GM12878 (cell line): Measurements from ENCODE around the gene HPSE2. TPM values are rescaled to one million over a fixed set of nuclear protein-coding genes. Genes with fewer than 3 reads are reported as not detected.

ENCODE experiments used
- ATAC-seq: fragments of 200-7000 bp; cut with Tn5 transposase; 3 replicates; pipeline ENCODE4 v1.9.1; 2020; ENCODE audit warnings: mild to moderate bottlenecking, moderate library complexity
- BruUV-seq: library from RNA; stranded (reverse); fragments of 400-500 nt; replicated peaks from 2 replicates; lab custom pipeline; 2021; lab: Mats Ljungman, UMichigan
- CTCF ChIA-PET: fragments of 300-600 bp; sonication (Branson Sonifier 250); formaldehyde crosslinking; extraction: SDS; loops from one replicate; lab custom pipeline; 2021; ENCODE audit warnings: inconsistent platforms; lab: Yijun Ruan, JAX
- POLR2A ChIA-PET: fragments of 350-600 bp; formaldehyde crosslinking; extraction: SDS; loops from one replicate; lab custom pipeline; 2021; ENCODE audit warnings: inconsistent platforms; lab: Charles Lee
- RAD21 ChIA-PET: fragments of 300-600 bp; sonication (Branson Sonifier 250); formaldehyde crosslinking; loops from one replicate; lab custom pipeline; 2023; ENCODE audit warnings: antibody characterized with exemption; ENCODE audit not compliant: unreplicated experiment; lab: Charles Lee
- SMC1A ChIA-PET: fragments of 300-600 bp; sonication (Branson Sonifier 250); formaldehyde crosslinking; loops from one replicate; lab custom pipeline; 2023; ENCODE audit not compliant: unreplicated experiment, uncharacterized antibody; lab: Charles Lee
- DNase-seq: peaks from one replicate; pipeline ENCODE4 v3.0.0-alpha.2; 2011; ENCODE audit warnings: low read depth, low spot score
- FAIRE-seq: peaks from 3 replicates; lab custom pipeline; 2011; peaks lifted over from hg19 to GRCh38; lab: Jason Lieb, UNC
- H2AFZ ChIP-seq: 2 replicates; pipeline ENCODE4 v1.6.0; 2011; ENCODE audit warnings: low read depth, low read length, control low read depth; ENCODE audit not compliant: control insufficient read depth
- H3K27ac ChIP-seq: 2 replicates; pipeline ENCODE4 v1.5.1; 2011; ENCODE audit warnings: control low read depth; ENCODE audit not compliant: control insufficient read depth, insufficient read depth
- H3K27me3 ChIP-seq, 2 experiments: replicated peaks in 1 of 2; 2 replicates each; pipeline versions ENCODE4 v1.6.0 to v1.6.1; 2011; ENCODE audit warnings: low read length in 1 of 2; ENCODE audit not compliant: control insufficient read depth in 2 of 2, insufficient read depth in 2 of 2
- H3K36me3 ChIP-seq, 2 experiments: 2 replicates each; pipeline ENCODE4 v1.5.1; 2011; ENCODE audit warnings: low read length in 1 of 2; ENCODE audit not compliant: control insufficient read depth in 2 of 2, insufficient read depth in 2 of 2
- H3K4me1 ChIP-seq: 2 replicates; pipeline ENCODE4 v1.6.1; 2011; ENCODE audit warnings: mild to moderate bottlenecking, low read length, moderate library complexity, mixed read lengths; ENCODE audit not compliant: control insufficient read depth, insufficient read depth
- H3K4me2 ChIP-seq: 2 replicates; pipeline ENCODE4 v1.6.0; 2011; ENCODE audit warnings: control low read depth; ENCODE audit not compliant: control insufficient read depth, insufficient read depth
- H3K4me3 ChIP-seq: fragments of 200-600 bp; sonication (generic); 2 replicates; pipeline ENCODE4 v1.5.1; 2016
- H3K79me2 ChIP-seq: 2 replicates; pipeline ENCODE4 v1.6.0; 2011; ENCODE audit warnings: low read length; ENCODE audit not compliant: control insufficient read depth, insufficient read depth
- H3K9ac ChIP-seq: 2 replicates; pipeline ENCODE4 v1.8.0; 2011; ENCODE audit warnings: low read length, control low read depth, mixed read lengths; ENCODE audit not compliant: control insufficient read depth, insufficient read depth
- H3K9me3 ChIP-seq: replicated peaks from 3 replicates; pipeline ENCODE4 v1.5.1; 2011; ENCODE audit warnings: mild to moderate bottlenecking, low read length; ENCODE audit not compliant: control insufficient read depth, insufficient read depth
- H4K20me1 ChIP-seq: 2 replicates; pipeline ENCODE4 v1.6.0; 2011; ENCODE audit not compliant: control insufficient read depth, insufficient read depth
- CEBPB ChIP-seq, 2 experiments: fragments of 150-350 bp in 1 of 2; IDR thresholded peaks; 2 replicates each; pipeline ENCODE4 v1.6.1; 2012 to 2014; ENCODE audit warnings: low read depth in 2 of 2, low read length in 2 of 2, borderline replicate concordance in 1 of 2, inconsistent platforms in 1 of 2
- CEBPZ ChIP-seq: fragments of 150-350 bp; IDR thresholded peaks from 2 replicates; pipeline ENCODE4 v1.6.1; 2016; ENCODE audit warnings: low read depth, low read length
- CREM ChIP-seq: IDR thresholded peaks from 2 replicates; pipeline ENCODE4 v1.6.1; 2014; ENCODE audit warnings: antibody characterized with exemption, low read depth
- EED ChIP-seq: sonication (generic); IDR thresholded peaks from 2 replicates; pipeline ENCODE4 v1.6.1; 2016; ENCODE audit warnings: antibody characterized with exemption, low read depth
- GATAD2B ChIP-seq: fragments of 450-650 bp; conservative IDR thresholded peaks from 2 replicates; pipeline ENCODE4 v1.6.1; 2017; ENCODE audit warnings: low read depth, mild to moderate bottlenecking, moderate library complexity
- HCFC1 ChIP-seq: fragments of 150-350 bp; IDR thresholded peaks from 2 replicates; pipeline ENCODE4 v1.6.1; 2014; ENCODE audit warnings: low read length
- IRF4 ChIP-seq: IDR thresholded peaks from 2 replicates; pipeline ENCODE4 v1.6.1; 2011; ENCODE audit warnings: low read depth, low read length
- JUND ChIP-seq: IDR thresholded peaks from 2 replicates; pipeline ENCODE4 v1.6.1; 2012; ENCODE audit warnings: low read depth, mild to moderate bottlenecking, low read length, improper control_type of control experiment, moderate library complexity
- MTA3 ChIP-seq: IDR thresholded peaks from 2 replicates; pipeline ENCODE4 v1.6.1; 2012; ENCODE audit warnings: low read length, inconsistent platforms, borderline replicate concordance
- POLR2A ChIP-seq: IDR thresholded peaks from 2 replicates; pipeline ENCODE4 v1.6.1; 2011; ENCODE audit warnings: low read depth, mild to moderate bottlenecking, low read length
- POLR2AphosphoS5 ChIP-seq: IDR thresholded peaks from 2 replicates; pipeline ENCODE4 v1.6.1; 2011; ENCODE audit warnings: mild to moderate bottlenecking, low read length, inconsistent platforms
- RFX5 ChIP-seq: IDR thresholded peaks from 2 replicates; pipeline ENCODE4 v1.6.1; 2011; ENCODE audit warnings: low read depth, low read length, improper control_type of control experiment
- SMAD5 ChIP-seq: IDR thresholded peaks from 2 replicates; pipeline ENCODE4 v1.6.1; 2016; ENCODE audit warnings: antibody characterized with exemption, low read depth
- TCF12 ChIP-seq: IDR thresholded peaks from 2 replicates; pipeline ENCODE4 v1.6.1; 2011; ENCODE audit warnings: low read depth, mild to moderate bottlenecking, low read length
- USF1 ChIP-seq: IDR thresholded peaks from 2 replicates; pipeline ENCODE4 v1.6.1; 2011; ENCODE audit warnings: borderline replicate concordance, low read depth, mild to moderate bottlenecking, moderate library complexity, mixed read lengths, low read length; ENCODE audit not compliant: insufficient read depth; ENCODE audit errors: extremely low read length
- in situ Hi-C: fragments of 300-500 bp; cut with MboI; formaldehyde crosslinking; loops from 9 replicates; pipeline ENCODE4 v1.14.3; 2018; ENCODE audit warnings: mixed read lengths
- intact Hi-C: fragments of 100-400 bp; cut with micrococcal nuclease; formaldehyde crosslinking; loops from one replicate; pipeline ENCODE4 v1.14.2; 2022; ENCODE audit not compliant: unreplicated experiment
- polyA plus RNA-seq, 11 experiments: library from polyadenylated mRNA; depleted of rRNA in 4 of 11; unstranded in 6 of 11; stranded (reverse) in 5 of 11; fragments of >200 nt; fragmentation: Nextera tagmentation in 4 of 11; fragmentation: Illumina TruSeq in 1 of 11; extraction: Ambion mirVana in 4 of 11; extraction: Trizol in 1 of 11; gene quantifications; 1 replicate in 1 of 11; 2 replicates in 10 of 11; pipeline versions ENCODE4 v1.2.1 to v1.2.3, GENCODE V29; 2011 to 2016; ENCODE audit warnings: inconsistent platforms in 2 of 11, missing spikeins in 2 of 11, low read depth in 1 of 11
- total RNA-seq, 4 experiments: library from RNA; depleted of rRNA in 3 of 4; stranded (reverse); fragments of >200 nt in 3 of 4; fragmentation: Illumina TruSeq in 1 of 4; extraction: Trizol in 1 of 4; gene quantifications; 2 replicates each; pipeline versions ENCODE4 v1.2.1 to v1.2.3, GENCODE V29; 2013 to 2021

The HPSE2 gene
- total and polyA plus RNA-seq, 10 of the 15 experiments (the other 5 are each of a cell fraction or from before 2014, with no cell fraction given) = 0.06 TPM; not detected in 9

- Histone ChIP-seq H3K36me3 (no peaks in the 10 kb centered on the region), H3K9ac (no peak overlapping the region), H2AFZ (no peak overlapping the region), H3K27me3 (no peaks in the 10 kb centered on the region; a peak in 1 of 4 replicates), H3K27ac (peak overlapping the region; percentile 15; the same call in 1 of the 2 replicates), H3K4me1 (peaks cover 3% of the 10 kb centered on the region; the same call in 1 of the 2 replicates), H3K79me2 (no peaks in the 10 kb centered on the region), H3K9me3 (no peaks in the 10 kb centered on the region), H3K4me3 (no peak overlapping the region), H3K4me2 (no peak overlapping the region), H4K20me1 (no peaks in the 10 kb centered on the region)
- CTCF ChIA-PET = interaction anchor here (0.7 to 1.9 kb wide), 2 partner anchors 9 to 13 kb away, joined by 3 to 6 read pairs; no protein-coding TSS in a partner anchor
- in situ Hi-C loops (no loop called here), intact Hi-C loops (no loop called here)
- RAD21 ChIA-PET = no interaction called here
- FAIRE-seq (no peak), ATAC-seq (no peak), DNase-seq (no peak)
- SMC1A ChIA-PET = no interaction called here
- TF ChIP-seq CEBPB (IDR thresholded peaks at IDR 0.05; ENCODE audit: borderline replicate concordance in 1 of 2, low read depth in 2 of 2, low read length in 2 of 2) (no peak), SMAD5 (no peak), MTA3 (peak; percentile 75; the same call in 1 of the 2 replicates), EED (no peak), JUND (no peak), POLR2AphosphoS5 (peak; percentile 59), GATAD2B (no peak), CEBPZ (no peak), CREM (peak; percentile 12; the same call in 1 of the 2 replicates), HCFC1 (no peak), TCF12 (no peak), RFX5 (no peak), USF1 (no peak), IRF4 (no peak), POLR2A (peak; percentile 40; the same call in 1 of the 2 replicates)
- BruUV-seq = no TSS peak
- POLR2A ChIA-PET = no interaction called here
Observed at GRCh38 chr10:98477861-98478260, 757.8 kb downstream of the HPSE2 start.
